GM18951 (cell line): ENCODE data around the gene PATJ.
"Not testable (repeated sequence)": the region's sequence is repeated elsewhere in the genome, so short reads cannot be mapped to it uniquely, and the experiment has no call there.

Experiments
- POLR2A ChIP-seq: IDR thresholded peaks from 4 replicates; pipeline ENCODE4 v1.6.1; 2011; ENCODE audit warnings: mild to moderate bottlenecking; ENCODE audit not compliant: insufficient read length, insufficient read depth; ENCODE audit errors: extremely low read depth
- in situ Hi-C: fragments of 300-500 bp; cut with MboI; formaldehyde crosslinking; loops from one replicate; pipeline ENCODE4 v1.12.0; 2022; ENCODE audit warnings: low sequenced_read_pairs, mixed read lengths, inconsistent platforms; ENCODE audit not compliant: unreplicated experiment

The PATJ gene

DNA sequence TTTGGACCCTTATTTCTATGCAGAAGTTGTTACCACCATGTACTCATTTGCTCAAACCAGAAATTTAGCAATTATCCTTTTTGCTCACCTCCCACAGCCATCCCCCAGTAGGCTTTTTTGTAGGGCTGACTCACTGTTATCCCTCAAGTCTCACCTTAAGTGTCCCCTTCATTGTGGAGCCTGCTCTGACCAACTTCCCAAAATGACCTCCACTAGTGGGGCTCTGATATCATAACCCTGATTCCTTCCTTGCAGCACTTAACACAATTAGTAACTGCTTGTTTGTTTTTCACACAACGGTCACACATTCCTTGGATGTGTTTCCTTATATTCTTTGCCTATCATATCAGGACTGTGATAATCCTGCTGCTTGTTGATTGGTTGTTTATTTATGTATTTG lies 76.7 kb downstream of the PATJ start:
- in situ Hi-C loops = no loop called here

DNA sequence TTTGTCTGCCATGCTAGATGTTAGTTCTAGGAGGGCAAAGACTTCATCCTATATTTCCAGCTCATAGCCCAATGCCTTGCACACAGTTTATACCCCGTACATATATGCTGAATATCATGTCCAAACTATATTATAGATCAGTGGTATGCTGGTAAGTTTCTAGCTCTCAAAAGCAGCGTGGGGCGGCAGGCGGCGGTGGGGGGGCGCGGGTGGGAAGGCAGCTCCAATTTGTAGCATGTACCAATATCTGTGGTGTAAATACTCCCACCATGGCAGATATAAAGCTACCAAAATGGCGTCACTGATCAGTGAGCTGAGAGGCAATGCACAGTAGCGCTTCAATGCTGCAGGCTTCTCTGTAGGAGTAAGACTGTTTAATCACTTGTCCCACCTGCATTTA lies 77.1 kb downstream of the PATJ start:
- in situ Hi-C loops = no loop called here
- TF ChIP-seq POLR2A = no peak

More for the DNA sequence above, 76.7 kb downstream of the PATJ start:
- TF ChIP-seq POLR2A = no peak

DNA sequence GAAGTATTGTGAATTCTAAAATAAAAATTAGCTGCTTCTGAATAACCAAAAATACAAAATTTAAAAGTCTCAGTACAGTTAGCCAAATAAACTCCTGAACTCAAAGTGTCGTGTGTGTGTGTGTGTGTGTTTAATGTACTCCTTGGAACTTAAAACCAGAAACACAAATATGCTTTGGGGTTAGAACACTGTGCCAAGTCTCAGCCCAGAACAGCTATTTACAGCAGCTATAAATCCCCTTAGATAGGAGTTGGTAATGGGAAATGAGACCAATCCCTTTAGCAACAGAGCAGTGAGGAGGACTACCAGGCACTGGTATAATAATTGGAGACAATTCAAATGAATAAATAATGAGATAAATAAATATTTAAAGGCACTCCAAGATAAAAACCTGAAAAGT lies 83.1 kb downstream of the PATJ start:
- TF ChIP-seq POLR2A = no peak

DNA sequence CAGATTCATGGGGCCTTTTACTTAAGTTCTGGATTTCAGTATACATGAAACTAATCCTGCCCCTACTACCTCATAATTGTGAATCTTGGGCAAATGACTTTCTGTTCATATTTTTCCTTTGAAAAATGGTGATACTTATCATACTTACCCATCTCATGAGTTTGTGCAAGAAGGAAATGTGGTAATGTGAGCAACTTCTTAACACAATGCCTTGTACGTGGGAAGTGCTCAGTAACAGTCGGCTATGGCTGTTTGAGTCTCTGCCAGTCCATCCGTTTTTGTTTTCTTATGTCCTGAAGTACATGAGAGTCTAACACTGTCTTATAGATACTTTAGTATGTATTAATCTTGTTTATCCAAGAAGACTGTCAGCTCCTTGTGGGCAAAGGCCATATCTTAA lies 86.5 kb downstream of the PATJ start:
- no peak for TF ChIP-seq POLR2A
- in situ Hi-C loops = no loop called here

More for the DNA sequence above, 83.1 kb downstream of the PATJ start:
- in situ Hi-C loops = no loop called here

DNA sequence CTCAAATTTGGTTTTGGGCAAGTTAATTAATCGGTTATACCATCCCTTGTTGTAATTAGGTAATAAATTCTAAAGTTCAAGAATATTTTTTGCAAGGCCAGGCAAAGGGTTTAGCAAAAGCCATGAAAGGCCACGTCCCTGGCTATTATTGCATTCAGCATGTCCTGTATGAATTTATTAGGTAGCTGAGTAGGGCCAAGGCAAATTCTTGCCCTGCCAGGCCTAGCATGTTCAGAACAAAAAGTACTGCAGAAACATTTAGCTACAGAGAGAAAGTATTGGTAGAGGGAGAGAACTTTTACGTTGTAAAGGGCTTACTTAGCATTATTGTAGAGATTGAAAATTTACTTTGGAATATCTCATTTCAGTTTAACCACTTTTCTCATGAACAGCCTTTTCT lies 94.4 kb downstream of the PATJ start:
- in situ Hi-C loops = no loop called here
- TF ChIP-seq POLR2A = no peak

DNA sequence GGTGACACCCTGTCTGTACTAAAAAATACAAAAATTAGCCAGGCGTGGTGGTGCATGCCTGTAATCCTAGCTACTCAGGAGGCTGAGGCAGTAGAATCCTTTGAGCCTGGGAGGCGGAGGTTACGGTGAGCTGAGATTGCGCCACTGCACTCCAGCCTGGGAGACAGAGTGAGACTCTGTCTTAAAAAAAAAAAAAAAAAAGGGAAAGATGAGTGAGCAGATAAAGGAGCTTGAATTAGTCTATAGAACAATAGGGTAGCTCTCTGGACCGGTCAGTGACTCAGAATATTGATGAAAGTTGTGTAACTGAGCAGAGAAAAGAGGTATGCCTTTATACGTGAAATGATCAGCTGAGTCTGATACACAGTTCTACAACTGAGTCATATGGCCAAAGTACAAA lies 95.3 kb downstream of the PATJ start:
- in situ Hi-C loops = not testable (repeated sequence)

DNA sequence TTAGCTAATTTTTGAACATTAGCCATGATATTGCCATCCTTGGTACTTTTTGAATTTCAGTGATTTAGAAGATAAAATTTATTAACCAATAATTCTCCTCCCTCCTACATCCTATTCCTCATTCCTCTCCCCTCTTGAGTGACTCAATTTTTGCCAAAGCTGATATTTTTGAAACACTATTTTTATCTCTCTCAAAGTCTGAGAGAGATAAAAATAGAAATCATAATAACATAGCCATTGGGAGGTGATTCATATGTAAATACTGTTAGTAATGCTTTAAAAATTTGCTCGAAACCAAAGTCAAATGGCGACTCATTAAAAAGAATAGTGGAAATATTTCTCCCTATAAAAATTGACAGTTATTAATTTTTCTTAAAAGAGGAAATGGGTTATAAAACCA lies 97.4 kb downstream of the PATJ start:
- TF ChIP-seq POLR2A = no peak
- in situ Hi-C loops = no loop called here

DNA sequence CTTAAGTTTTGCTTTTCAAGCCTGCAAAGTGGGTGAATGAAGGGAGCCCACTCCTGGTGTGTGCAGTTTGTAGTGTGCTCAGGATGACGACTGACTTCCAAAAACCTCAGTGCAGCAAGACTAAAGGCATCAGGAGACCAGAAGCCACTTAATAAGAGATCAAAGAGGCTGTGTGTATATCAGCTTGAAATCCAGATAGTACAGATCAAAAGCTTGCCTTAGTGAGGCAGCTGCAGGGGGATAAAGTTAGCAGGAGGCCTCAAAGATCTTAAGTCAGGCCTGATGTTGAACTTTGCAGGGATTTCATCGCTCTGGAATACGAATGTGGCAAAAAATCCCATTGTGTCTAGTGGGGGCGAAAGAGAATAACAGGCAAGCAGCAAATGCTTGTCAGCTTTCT lies 99.8 kb downstream of the PATJ start:
- no peak for TF ChIP-seq POLR2A
- in situ Hi-C loops = no loop called here

DNA sequence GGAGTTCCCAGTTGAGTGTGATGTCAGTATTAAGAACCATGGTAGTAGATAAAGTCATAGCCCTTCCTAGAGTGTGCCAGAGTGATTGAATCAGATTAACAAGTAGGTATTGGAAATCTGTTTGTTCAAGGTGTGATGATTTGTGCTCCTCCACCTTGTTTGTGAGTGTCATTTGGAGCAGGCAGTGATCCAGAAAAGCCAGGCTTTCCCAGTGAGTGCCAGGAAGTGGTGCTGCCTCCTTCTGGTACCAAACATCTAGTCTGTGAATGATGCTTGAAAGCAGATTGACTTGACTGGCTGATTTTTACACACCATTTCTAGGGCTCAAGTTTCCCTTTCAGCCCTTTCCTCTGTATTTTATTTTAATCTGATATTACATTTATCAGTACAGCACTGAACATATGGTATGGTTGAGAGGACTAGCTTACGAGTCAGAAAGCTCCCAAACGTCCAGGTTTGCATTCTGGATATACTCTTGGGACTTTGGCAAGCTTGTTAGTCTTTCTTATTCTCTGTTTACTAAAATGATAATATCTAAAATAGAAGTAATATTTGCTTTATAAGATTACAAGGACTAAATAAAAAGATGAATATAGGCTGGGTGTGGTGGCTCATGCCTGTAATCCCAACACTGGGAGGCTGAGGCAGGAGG lies 100.7 kb downstream of the PATJ start:
- no peak for TF ChIP-seq POLR2A
- in situ Hi-C loops = no loop called here

DNA sequence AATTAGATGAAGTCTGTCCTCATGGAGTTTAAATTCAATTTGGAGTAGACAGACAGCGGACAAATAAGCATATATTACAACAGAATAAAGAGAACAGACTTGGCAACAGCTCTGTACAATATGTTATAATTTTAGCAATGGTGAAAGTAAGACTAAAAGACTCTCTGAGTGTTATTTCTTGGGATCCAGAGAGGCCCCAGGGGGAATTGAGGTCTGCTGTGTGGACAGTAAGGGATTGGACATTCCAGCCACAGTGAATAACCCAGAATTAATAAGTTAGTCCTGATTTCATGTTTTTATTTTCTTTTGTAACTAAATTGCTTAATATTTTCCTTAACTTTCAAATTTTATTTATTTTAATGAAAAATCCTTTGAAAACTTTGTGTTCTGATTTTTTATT lies 101.7 kb downstream of the PATJ start:
- in situ Hi-C loops = no loop called here
- TF ChIP-seq POLR2A = no peak

DNA sequence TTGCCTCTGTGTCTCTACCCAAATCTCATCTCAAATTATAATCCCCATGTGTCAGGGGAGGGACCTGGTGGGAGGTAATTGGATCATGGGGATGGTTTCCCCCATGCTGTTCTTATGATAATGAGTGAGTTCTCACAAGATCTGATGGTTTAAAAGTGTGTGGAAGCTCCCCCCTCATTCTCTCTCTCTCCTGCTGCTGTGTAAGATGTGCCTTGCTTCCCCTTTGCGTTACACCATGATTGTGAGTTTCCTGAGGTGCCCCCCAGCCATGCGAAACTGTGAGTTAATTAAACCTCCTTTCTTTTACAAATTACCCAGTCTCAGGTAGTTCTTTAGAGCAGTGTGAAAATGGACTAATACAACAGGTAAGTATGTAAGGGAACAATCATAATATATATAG lies 102.4 kb downstream of the PATJ start:
- in situ Hi-C loops = not testable (repeated sequence)

DNA sequence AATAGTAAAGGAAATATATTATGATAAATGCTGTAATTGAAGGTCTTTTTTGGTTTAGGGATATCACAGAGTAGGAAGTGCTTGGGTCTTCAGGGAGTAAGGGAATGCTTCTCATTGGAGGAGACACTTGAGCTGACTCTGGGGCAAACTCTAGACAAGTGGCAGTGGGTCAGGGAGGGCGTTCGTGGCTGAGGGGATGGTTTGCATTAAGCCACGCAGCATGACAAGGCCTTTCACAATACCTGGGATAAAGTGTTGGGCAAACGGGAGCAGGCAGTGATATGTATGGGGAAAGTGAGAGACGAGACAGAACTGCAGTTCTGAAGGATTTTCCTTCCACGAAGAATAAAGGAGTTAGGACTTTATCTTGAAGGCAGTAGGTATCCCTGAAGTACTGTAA lies 109.0 kb downstream of the PATJ start:
- TF ChIP-seq POLR2A = no peak
- in situ Hi-C loops = no loop called here

DNA sequence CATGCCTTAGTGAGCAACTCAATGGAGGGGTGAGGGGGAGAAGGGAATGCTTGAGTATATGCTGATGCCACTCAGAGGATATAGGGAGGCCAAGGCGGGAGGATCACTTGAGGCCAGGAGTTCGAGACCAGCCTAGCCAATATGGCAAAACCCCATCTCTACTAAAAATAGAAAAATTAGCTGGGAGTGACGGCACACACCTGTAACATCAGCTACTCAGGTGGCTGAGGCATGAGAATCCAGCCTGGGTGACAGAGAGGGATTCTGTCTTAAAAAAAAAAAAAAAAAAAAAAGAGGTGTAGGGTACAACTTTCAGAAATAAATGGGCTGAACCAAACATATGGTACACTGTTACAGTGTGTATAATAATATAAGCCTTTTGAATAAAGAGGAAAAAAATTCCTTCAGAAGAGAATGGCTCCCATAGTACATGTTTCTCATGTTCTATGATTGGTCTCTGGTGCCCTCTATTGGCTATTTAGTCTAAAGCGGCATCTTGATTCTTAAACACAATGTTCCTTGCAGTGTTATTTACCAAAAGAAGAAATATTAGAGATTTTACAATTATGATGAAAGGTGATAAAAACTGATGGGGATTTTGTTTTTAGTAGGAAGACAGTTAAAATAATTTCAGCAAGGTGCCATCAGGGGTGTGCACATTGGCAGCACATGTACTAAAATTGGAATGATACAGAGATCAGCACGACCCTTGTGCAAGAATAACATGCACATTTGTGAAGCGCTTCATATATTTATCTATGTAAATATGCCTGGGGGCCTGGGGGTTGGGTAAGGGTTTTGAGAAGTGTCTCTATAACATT lies 109.8 kb downstream of the PATJ start:
- in situ Hi-C loops = no loop called here
- TF ChIP-seq POLR2A = no peak

DNA sequence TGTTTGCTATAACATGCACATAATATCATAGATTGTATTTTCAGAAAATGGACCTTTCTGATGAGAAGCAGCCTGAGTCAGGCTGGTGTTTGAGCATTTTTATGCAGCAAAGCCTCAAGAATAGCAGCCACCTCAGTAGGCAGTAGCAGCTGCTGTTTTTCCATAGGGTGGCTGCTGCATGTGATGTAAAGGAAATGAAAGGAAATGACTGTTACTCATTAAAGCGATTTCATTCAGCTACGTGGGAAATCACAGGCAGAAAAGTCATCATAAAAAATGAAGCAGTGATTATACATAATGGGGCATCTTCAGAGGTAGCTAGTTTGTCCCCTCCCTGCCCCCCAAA lies 110.4 kb downstream of the PATJ start:
- TF ChIP-seq POLR2A = no peak
- in situ Hi-C loops = no loop called here
